ENCODE results near the gene ADD3. TPM values are rescaled to one million over a fixed set of nuclear protein-coding genes. Genes with fewer than 3 reads are reported as not detected.
"Not testable (repeated sequence)": the region's sequence is repeated elsewhere in the genome, so short reads cannot be mapped to it uniquely, and the experiment has no call there.

The ADD3 gene
- total and polyA plus RNA-seq, 10 of the 15 experiments (the other 5 are each of a cell fraction or from before 2014, with no cell fraction given) = 27.3 to 129 (median 67.8) TPM

GRCh38 chr10:109984013-109984412 lies 23.8 kb upstream of the ADD3 start (continued):
- TF ChIP-seq, protein P1, sequence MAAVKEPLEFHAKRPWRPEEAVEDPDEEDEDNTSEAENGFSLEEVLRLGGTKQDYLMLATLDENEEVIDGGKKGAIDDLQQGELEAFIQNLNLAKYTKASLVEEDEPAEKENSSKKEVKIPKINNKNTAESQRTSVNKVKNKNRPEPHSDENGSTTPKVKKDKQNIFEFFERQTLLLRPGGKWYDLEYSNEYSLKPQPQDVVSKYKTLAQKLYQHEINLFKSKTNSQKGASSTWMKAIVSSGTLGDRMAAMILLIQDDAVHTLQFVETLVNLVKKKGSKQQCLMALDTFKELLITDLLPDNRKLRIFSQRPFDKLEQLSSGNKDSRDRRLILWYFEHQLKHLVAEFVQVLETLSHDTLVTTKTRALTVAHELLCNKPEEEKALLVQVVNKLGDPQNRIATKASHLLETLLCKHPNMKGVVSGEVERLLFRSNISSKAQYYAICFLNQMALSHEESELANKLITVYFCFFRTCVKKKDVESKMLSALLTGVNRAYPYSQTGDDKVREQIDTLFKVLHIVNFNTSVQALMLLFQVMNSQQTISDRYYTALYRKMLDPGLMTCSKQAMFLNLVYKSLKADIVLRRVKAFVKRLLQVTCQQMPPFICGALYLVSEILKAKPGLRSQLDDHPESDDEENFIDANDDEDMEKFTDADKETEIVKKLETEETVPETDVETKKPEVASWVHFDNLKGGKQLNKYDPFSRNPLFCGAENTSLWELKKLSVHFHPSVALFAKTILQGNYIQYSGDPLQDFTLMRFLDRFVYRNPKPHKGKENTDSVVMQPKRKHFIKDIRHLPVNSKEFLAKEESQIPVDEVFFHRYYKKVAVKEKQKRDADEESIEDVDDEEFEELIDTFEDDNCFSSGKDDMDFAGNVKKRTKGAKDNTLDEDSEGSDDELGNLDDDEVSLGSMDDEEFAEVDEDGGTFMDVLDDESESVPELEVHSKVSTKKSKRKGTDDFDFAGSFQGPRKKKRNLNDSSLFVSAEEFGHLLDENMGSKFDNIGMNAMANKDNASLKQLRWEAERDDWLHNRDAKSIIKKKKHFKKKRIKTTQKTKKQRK (IDR thresholded peaks at IDR 0.05; ENCODE audit: low read depth, low read length) = no peak
- TF ChIP-seq FOXK2 (IDR thresholded peaks at IDR 0.05) (no peak), SIX5 (IDR thresholded peaks at IDR 0.05; ENCODE audit: low read depth, low read length, severe bottlenecking) (no peak), IKZF1 (conservative IDR thresholded peaks at IDR 0.05) (no peak)

DNA sequence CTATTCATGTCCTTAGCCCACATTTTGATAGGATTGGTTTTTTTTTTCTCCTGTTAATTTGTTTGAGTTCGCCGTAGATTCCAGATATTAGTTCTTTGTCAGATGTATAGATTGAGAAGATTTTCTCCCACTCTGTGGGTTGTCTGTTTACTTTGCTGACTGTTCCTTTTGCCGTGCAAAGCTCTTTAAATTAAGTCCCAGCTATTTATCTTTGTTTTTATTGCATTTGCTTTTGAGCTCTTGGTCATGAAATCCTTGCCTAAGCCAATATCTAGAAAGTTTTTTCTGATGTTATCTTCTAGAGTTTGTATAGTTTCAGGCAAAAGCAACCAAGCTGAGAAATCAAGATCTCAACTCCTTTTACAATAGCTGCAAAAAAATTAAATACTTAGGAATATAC lies 22.0 kb upstream of the ADD3 start:
- H3K9ac ChIP-seq (ENCODE audit: control insufficient read depth, insufficient read depth, low read length); H3K4me2 ChIP-seq (ENCODE audit: control insufficient read depth, insufficient read depth); DNase-seq (ENCODE audit: low read depth, low spot score); H3K79me2 ChIP-seq (ENCODE audit: control insufficient read depth, insufficient read depth, low read length); H3K36me3 ChIP-seq (ENCODE audit: control insufficient read depth in 2 of 2, insufficient read depth in 2 of 2, low read length in 1 of 2); in situ Hi-C loops (cut with MboI); H3K9me3 ChIP-seq (replicated peaks; ENCODE audit: control insufficient read depth, insufficient read depth, low read length); POLR2A ChIA-PET; H3K4me3 ChIP-seq; H3K27ac ChIP-seq (ENCODE audit: control insufficient read depth, insufficient read depth); BruUV-seq (replicated peaks); H4K20me1 ChIP-seq (ENCODE audit: control insufficient read depth, insufficient read depth); intact Hi-C loops (cut with micrococcal nuclease; ENCODE audit: unreplicated experiment); H2AFZ ChIP-seq (ENCODE audit: control insufficient read depth, low read depth, low read length); FAIRE-seq; H3K27me3 ChIP-seq (replicated peaks in 1 of 2; ENCODE audit: control insufficient read depth in 2 of 2, insufficient read depth in 2 of 2, low read length in 1 of 2); H3K4me1 ChIP-seq (ENCODE audit: control insufficient read depth, insufficient read depth, low read length); ATAC-seq: not testable (repeated sequence)
- RAD21 ChIA-PET (ENCODE audit: unreplicated experiment) = interaction anchor here (0.7 kb wide), 1 partner anchor 28 kb away, joined by 3 read pairs; no protein-coding TSS in a partner anchor
- CTCF ChIA-PET = interaction anchor here (0.8 to 7.8 kb wide), 4 partner anchors 8 to 125 kb away, joined by 3 to 54 read pairs (median 3); no protein-coding TSS in a partner anchor
- SMC1A ChIA-PET (ENCODE audit: uncharacterized antibody, unreplicated experiment) = interaction anchor here (1.0 kb wide), 2 partner anchors 8 to 111 kb away, joined by 4 to 5 read pairs; no protein-coding TSS in a partner anchor
- WGBS (ENCODE audit: insufficient coverage, insufficient replicate concordance, low lambda C conversion rate, missing lambda C conversion rate) = 70% methylated on average over 3 of the region's 3 CpGs

All from GM12878 (cell line).